Endothelial cell of umbilical vein (primary cell): ENCODE results near the gene C5orf58.

Experiments
- GATA2 ChIP-seq: IDR thresholded peaks from 2 replicates; pipeline ENCODE4 v1.7.0; 2011; ENCODE audit warnings: low read depth, mild to moderate bottlenecking, moderate library complexity, mixed read lengths, low read length; ENCODE audit not compliant: insufficient read length, insufficient read depth
- POLR2AphosphoS5 ChIP-seq: IDR thresholded peaks from 2 replicates; pipeline ENCODE4 v1.6.1; 2012; ENCODE audit warnings: low read depth, mild to moderate bottlenecking, control low read depth, low read length, moderate library complexity; ENCODE audit not compliant: insufficient read depth
- TF ChIP-seq, protein P1 (sequence below), 2 donors: IDR thresholded peaks; 1 replicate in 1 of 2; 2 replicates in 1 of 2; pipeline ENCODE4 v1.5.1; 2011; ENCODE audit warnings: low read length in 2 of 2, mild to moderate bottlenecking in 2 of 2, moderate library complexity in 2 of 2, control low read depth in 1 of 2, inconsistent platforms in 1 of 2, low read depth in 1 of 2; ENCODE audit not compliant: insufficient read depth in 1 of 2; ENCODE audit errors: extremely low read depth in 1 of 2

DNA sequence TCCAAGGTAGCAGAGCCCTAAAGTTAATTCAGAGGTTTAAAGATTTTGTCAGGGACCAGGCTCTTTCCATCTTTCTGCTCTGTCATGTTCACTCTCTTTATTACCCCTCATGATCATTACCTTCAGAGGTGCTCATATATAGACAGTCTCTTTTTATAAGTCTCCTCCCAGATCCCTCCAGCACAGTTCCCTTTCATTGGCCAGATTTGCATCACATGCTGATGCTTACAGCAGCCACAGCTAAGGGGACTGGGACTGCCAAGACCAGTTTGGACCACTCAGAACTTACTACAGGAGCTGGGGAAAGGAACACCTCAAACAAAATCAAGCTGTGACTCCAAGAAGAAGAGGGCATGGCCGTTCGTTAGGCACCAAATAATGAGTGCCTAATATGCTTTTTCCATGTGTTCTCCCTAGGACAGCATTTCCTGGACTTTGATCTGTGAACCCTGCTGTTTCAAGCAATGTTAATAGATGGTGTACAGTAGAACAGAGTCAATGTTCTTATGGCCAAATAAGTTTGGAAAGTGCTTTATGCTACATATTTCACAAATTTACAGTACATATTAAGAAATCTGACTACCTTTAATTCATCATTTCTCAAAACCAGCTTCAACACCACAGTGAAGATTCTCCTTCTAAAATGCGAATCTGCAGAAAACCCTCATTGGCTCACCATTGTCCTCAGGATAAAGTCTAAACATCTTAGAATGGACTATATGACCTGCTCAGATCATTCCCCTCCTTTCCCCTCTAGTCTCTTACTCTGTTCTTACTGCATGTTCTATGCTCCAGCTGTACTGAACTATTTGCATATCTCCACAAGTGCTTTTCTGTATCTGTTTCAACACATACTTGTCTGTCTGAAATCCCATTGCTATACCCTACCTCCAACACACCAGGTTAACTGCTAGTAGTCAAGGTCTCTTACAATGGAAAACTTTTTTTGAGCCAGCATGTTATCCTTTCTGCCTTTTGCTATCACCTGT is 3.4 kb downstream of the C5orf58 start:
- TF ChIP-seq GATA2, result no peak
- TF ChIP-seq, protein P1, sequence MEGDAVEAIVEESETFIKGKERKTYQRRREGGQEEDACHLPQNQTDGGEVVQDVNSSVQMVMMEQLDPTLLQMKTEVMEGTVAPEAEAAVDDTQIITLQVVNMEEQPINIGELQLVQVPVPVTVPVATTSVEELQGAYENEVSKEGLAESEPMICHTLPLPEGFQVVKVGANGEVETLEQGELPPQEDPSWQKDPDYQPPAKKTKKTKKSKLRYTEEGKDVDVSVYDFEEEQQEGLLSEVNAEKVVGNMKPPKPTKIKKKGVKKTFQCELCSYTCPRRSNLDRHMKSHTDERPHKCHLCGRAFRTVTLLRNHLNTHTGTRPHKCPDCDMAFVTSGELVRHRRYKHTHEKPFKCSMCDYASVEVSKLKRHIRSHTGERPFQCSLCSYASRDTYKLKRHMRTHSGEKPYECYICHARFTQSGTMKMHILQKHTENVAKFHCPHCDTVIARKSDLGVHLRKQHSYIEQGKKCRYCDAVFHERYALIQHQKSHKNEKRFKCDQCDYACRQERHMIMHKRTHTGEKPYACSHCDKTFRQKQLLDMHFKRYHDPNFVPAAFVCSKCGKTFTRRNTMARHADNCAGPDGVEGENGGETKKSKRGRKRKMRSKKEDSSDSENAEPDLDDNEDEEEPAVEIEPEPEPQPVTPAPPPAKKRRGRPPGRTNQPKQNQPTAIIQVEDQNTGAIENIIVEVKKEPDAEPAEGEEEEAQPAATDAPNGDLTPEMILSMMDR (IDR thresholded peaks at IDR 0.05; ENCODE audit: extremely low read depth in 1 of 2, insufficient read depth in 1 of 2, low read depth in 1 of 2, low read length in 2 of 2), result no peak
- TF ChIP-seq POLR2AphosphoS5, result no peak
